Activated T-cell treated with anti-CD3 and anti-CD28 coated beads for 4 hours (primary cell): ENCODE data around the gene TIMELESS.
"Not testable (repeated sequence)": the region's sequence is repeated elsewhere in the genome, so short reads cannot be mapped to it uniquely, and the experiment has no call there.

Experiments used
- DNase-seq: peaks from one replicate; pipeline ENCODE4 v3.0.0-alpha.2; 2020

The TIMELESS gene

GRCh38 chr12:56448860-56449621 is at the start of gene TIMELESS:
TSS of gene TIMELESS (minus strand) at chr12:56449426. CDS start at chr12:56434170, 15,256 bp downstream.
- peak; percentile 72 for DNase-seq

- DNase-seq: not testable (repeated sequence)
Observed at GRCh38 chr12:56498126-56498902, 49.1 kb upstream of the TIMELESS start.

- peak; percentile 54 for DNase-seq
Observed at GRCh38 chr12:56496704-56497103, 47.5 kb upstream of the TIMELESS start.

GRCh38 chr12:56494481-56494880 is 45.3 kb upstream of the TIMELESS start:
- DNase-seq: not testable (repeated sequence)

GRCh38 chr12:56494106-56494415 is 44.8 kb upstream of the TIMELESS start:
- DNase-seq: not testable (repeated sequence)

GRCh38 chr12:56493409-56494105 is 44.3 kb upstream of the TIMELESS start:
- not testable (repeated sequence) for DNase-seq

GRCh38 chr12:56490360-56490759 is 41.1 kb upstream of the TIMELESS start:
- DNase-seq: no peak

GRCh38 chr12:56488041-56488955 is 39.1 kb upstream of the TIMELESS start, which contains the start of gene GLS2:
TSS of gene GLS2 (minus strand) at chr12:56488161. CDS start at chr12:56488118, 43 bp downstream.
- peak; percentile 56 for DNase-seq

GRCh38 chr12:56487448-56488040 is 38.3 kb upstream of the TIMELESS start:
- DNase-seq: no peak

GRCh38 chr12:56486694-56487093 is 37.5 kb upstream of the TIMELESS start:
- no peak for DNase-seq

GRCh38 chr12:56484566-56484965 is 35.3 kb upstream of the TIMELESS start:
- DNase-seq: no peak

- DNase-seq: no peak
Observed at GRCh38 chr12:56479625-56480024, 30.4 kb upstream of the TIMELESS start.

GRCh38 chr12:56477521-56478225 is 28.4 kb upstream of the TIMELESS start:
- no peak for DNase-seq

GRCh38 chr12:56476972-56477432 is 27.8 kb upstream of the TIMELESS start:
- DNase-seq: no peak

GRCh38 chr12:56476143-56476542 is 26.9 kb upstream of the TIMELESS start:
- no peak for DNase-seq

- no peak for DNase-seq
Observed at GRCh38 chr12:56474389-56474788, 25.2 kb upstream of the TIMELESS start.

- DNase-seq: no peak
Observed at GRCh38 chr12:56469007-56469930, 20.0 kb upstream of the TIMELESS start.

- peak; percentile 88 for DNase-seq
Observed at GRCh38 chr12:56468216-56469006, 19.2 kb upstream of the TIMELESS start, which contains the start of gene SPRYD4. TSS of gene SPRYD4 (plus strand) at chr12:56468578. CDS start at chr12:56468592, 14 bp downstream.

GRCh38 chr12:56462565-56462964 is 13.3 kb upstream of the TIMELESS start:
- DNase-seq: no peak
